H1 (cell line): ENCODE data around the gene PRCD. TPM values are rescaled to one million over a fixed set of nuclear protein-coding genes. Genes with fewer than 3 reads are reported as not detected.

Source experiments
- CTCF ChIA-PET: fragments of 300-600 bp; sonication (Branson Sonifier 250); formaldehyde crosslinking; loops from one replicate; lab custom pipeline; 2021; ENCODE audit not compliant: partially characterized antibody; lab: Charles Lee
- POLR2A ChIA-PET: fragments of 300-600 bp; sonication (Branson Sonifier 250); formaldehyde crosslinking; loops from one replicate; lab custom pipeline; 2021; ENCODE audit warnings: inconsistent platforms; ENCODE audit not compliant: partially characterized antibody; lab: Charles Lee
- DNase-seq, 2 experiments: peaks; one replicate each; pipeline versions ENCODE4 v3.0.0 to v3.0.0-alpha.2; 2010 to 2022; ENCODE audit warnings: low spot score in 2 of 2, low read depth in 1 of 2, mixed read lengths in 1 of 2
- FAIRE-seq: peaks from 2 replicates; lab custom pipeline; 2011; peaks lifted over from hg19 to GRCh38; lab: Jason Lieb, UNC
- H2AFZ ChIP-seq: 2 replicates; pipeline ENCODE4 v1.8.1; 2012; ENCODE audit warnings: low read length, inconsistent platforms
- H2AK5ac ChIP-seq: 2 replicates; pipeline ENCODE4 v1.6.1; 2013; ENCODE audit warnings: low read depth, low read length
- H2BK120ac ChIP-seq: replicated peaks from 2 replicates; pipeline ENCODE3; 2013; ENCODE audit warnings: low read depth, low read length, inconsistent platforms
- H2BK12ac ChIP-seq: 2 replicates; pipeline ENCODE4 v1.6.1; 2013; ENCODE audit warnings: low read depth, low read length
- H2BK15ac ChIP-seq: 2 replicates; pipeline ENCODE4 v1.6.1; 2013; ENCODE audit warnings: low read length
- H2BK20ac ChIP-seq: 2 replicates; pipeline ENCODE4 v1.6.1; 2013; ENCODE audit warnings: low read length
- H2BK5ac ChIP-seq: 2 replicates; pipeline ENCODE4 v1.6.1; 2013; ENCODE audit warnings: low read depth, low read length
- H3K14ac ChIP-seq: 2 replicates; pipeline ENCODE4 v1.6.1; 2013; ENCODE audit warnings: inconsistent platforms; ENCODE audit not compliant: insufficient read length
- H3K18ac ChIP-seq: 2 replicates; pipeline ENCODE4 v1.6.1; 2013; ENCODE audit warnings: low read length; ENCODE audit errors: extremely low read depth
- H3K23ac ChIP-seq: 2 replicates; pipeline ENCODE4 v1.6.1; 2013; ENCODE audit warnings: inconsistent platforms; ENCODE audit not compliant: insufficient read length
- H3K23me2 ChIP-seq: 2 replicates; pipeline ENCODE4 v1.6.1; 2013; ENCODE audit warnings: low read depth, low read length
- H3K27ac ChIP-seq: 2 replicates; pipeline ENCODE4 v1.6.1; 2011; ENCODE audit warnings: low read depth, low read length, inconsistent platforms
- H3K27me3 ChIP-seq, 4 experiments: replicated peaks in 1 of 4; 1 replicate in 1 of 4; 2 replicates in 3 of 4; pipeline versions ENCODE4 v1.6.1 to v1.8.1; 2011 to 2013; ENCODE audit warnings: low read length in 3 of 4, mild to moderate bottlenecking in 3 of 4, inconsistent platforms in 2 of 4, mixed read lengths in 2 of 4, moderate library complexity in 1 of 4; ENCODE audit not compliant: control insufficient read depth in 3 of 4, insufficient read depth in 3 of 4; ENCODE audit errors: extremely low read depth in 1 of 4
- H3K36me3 ChIP-seq, 4 experiments: 2 replicates each; pipeline versions ENCODE4 v1.6.1 to v1.8.1; 2011 to 2013; ENCODE audit warnings: mild to moderate bottlenecking in 4 of 4, low read length in 3 of 4, moderate library complexity in 2 of 4, control low read depth in 1 of 4, inconsistent platforms in 1 of 4; ENCODE audit not compliant: insufficient read depth in 4 of 4, control insufficient read depth in 2 of 4
- H3K4ac ChIP-seq: replicated peaks from 2 replicates; pipeline ENCODE3; 2013; ENCODE audit warnings: low read length, low read depth, mixed read lengths, inconsistent platforms; ENCODE audit not compliant: insufficient read length
- H3K4me1 ChIP-seq, 4 experiments: replicated peaks in 1 of 4; 1 replicate in 1 of 4; 2 replicates in 3 of 4; pipeline versions ENCODE4 v1.6.1 to v1.8.1; 2011 to 2013; ENCODE audit warnings: low read length in 3 of 4, inconsistent platforms in 2 of 4, mixed read lengths in 1 of 4; ENCODE audit not compliant: insufficient read depth in 4 of 4, control insufficient read depth in 3 of 4
- H3K4me2 ChIP-seq, 2 experiments: 2 replicates each; pipeline versions ENCODE4 v1.6.1 to v1.8.1; 2011 to 2013; ENCODE audit warnings: low read depth in 2 of 2, low read length in 2 of 2, control low read depth in 1 of 2, inconsistent platforms in 1 of 2, mild to moderate bottlenecking in 1 of 2; ENCODE audit not compliant: insufficient read depth in 1 of 2
- H3K4me3 ChIP-seq, 4 experiments: fragments of 200-600, 300-600 bp in 1 of 4; sonication (generic), shearing (Covaris generic), sonication (Bioruptor Twin) in 1 of 4; 2 replicates each; pipeline versions ENCODE4 v1.5.1 to v1.8.1; 2011 to 2016; ENCODE audit warnings: low read length in 4 of 4, low read depth in 3 of 4, control low read depth in 2 of 4, inconsistent platforms in 2 of 4, mild to moderate bottlenecking in 2 of 4, mixed read lengths in 1 of 4, moderate library complexity in 1 of 4; ENCODE audit not compliant: insufficient read depth in 2 of 4; ENCODE audit errors: extremely low read depth in 1 of 4
- H3K56ac ChIP-seq: replicated peaks from 2 replicates; pipeline ENCODE3; 2013; ENCODE audit warnings: low read depth, mild to moderate bottlenecking, mixed read lengths, low read length, inconsistent platforms; ENCODE audit not compliant: insufficient read length
- H3K79me1 ChIP-seq: 2 replicates; pipeline ENCODE4 v1.6.1; 2013; ENCODE audit warnings: low read depth, low read length, control low read depth
- H3K79me2 ChIP-seq, 2 experiments: 2 replicates each; pipeline versions ENCODE4 v1.6.1 to v1.8.1; 2012 to 2013; ENCODE audit warnings: low read length in 2 of 2, mild to moderate bottlenecking in 2 of 2, inconsistent platforms in 1 of 2; ENCODE audit not compliant: insufficient read depth in 2 of 2, control insufficient read depth in 1 of 2
- H3K9ac ChIP-seq, 4 experiments: replicated peaks in 1 of 4; 1 replicate in 1 of 4; 2 replicates in 3 of 4; pipeline versions ENCODE4 v1.6.1 to v1.8.1; 2011 to 2013; ENCODE audit warnings: low read depth in 3 of 4, low read length in 3 of 4, control low read depth in 2 of 4, mild to moderate bottlenecking in 2 of 4, moderate library complexity in 2 of 4, inconsistent platforms in 1 of 4; ENCODE audit errors: extremely low read depth in 1 of 4
- H3K9me3 ChIP-seq, 2 experiments: 2 replicates each; pipeline versions ENCODE4 v1.6.1 to v1.8.1; 2012 to 2013; ENCODE audit warnings: mild to moderate bottlenecking in 2 of 2, moderate library complexity in 2 of 2, control low read depth in 1 of 2, inconsistent platforms in 1 of 2, low read depth in 1 of 2, low read length in 1 of 2, mixed read lengths in 1 of 2; ENCODE audit not compliant: insufficient read depth in 2 of 2
- H4K20me1 ChIP-seq, 2 experiments: replicated peaks in 1 of 2; 2 replicates each; pipeline versions ENCODE3 to v1.8.1; 2011 to 2013; ENCODE audit warnings: inconsistent platforms in 2 of 2, low read length in 2 of 2, mild to moderate bottlenecking in 1 of 2; ENCODE audit not compliant: insufficient read depth in 2 of 2, control insufficient read depth in 1 of 2
- H4K5ac ChIP-seq: 2 replicates; pipeline ENCODE4 v1.6.1; 2013; ENCODE audit warnings: low read length, low read depth, mixed read lengths, inconsistent platforms; ENCODE audit not compliant: insufficient read length
- H4K8ac ChIP-seq: 2 replicates; pipeline ENCODE4 v1.8.0; 2013; ENCODE audit warnings: mild to moderate bottlenecking, moderate library complexity, low read length, inconsistent platforms; ENCODE audit not compliant: insufficient read depth; ENCODE audit errors: extremely low read depth
- H4K91ac ChIP-seq: replicated peaks from 2 replicates; pipeline ENCODE3; 2013; ENCODE audit warnings: low read length, mixed read lengths, inconsistent platforms; ENCODE audit not compliant: insufficient read length
- BCL11A ChIP-seq, 2 experiments: IDR thresholded peaks; one replicate each; pipeline ENCODE4 v1.6.1; 2011; ENCODE audit warnings: low read depth in 2 of 2, low read length in 2 of 2, mild to moderate bottlenecking in 2 of 2
- CREB1 ChIP-seq: IDR thresholded peaks from 2 replicates; pipeline ENCODE4 v1.6.1; 2012; ENCODE audit warnings: inconsistent platforms
- POU5F1 ChIP-seq: IDR thresholded peaks from 2 replicates; pipeline ENCODE4 v1.6.1; 2011; ENCODE audit warnings: low read depth, mild to moderate bottlenecking, low read length, moderate library complexity
- RAD21 ChIP-seq, 2 experiments: IDR thresholded peaks in 1 of 2; conservative IDR thresholded peaks in 1 of 2; 2 replicates each; pipeline ENCODE4 v1.6.1; 2011; ENCODE audit warnings: low read depth in 2 of 2, low read length in 2 of 2, improper control_type of control experiment in 1 of 2, inconsistent platforms in 1 of 2, mild to moderate bottlenecking in 1 of 2, moderate library complexity in 1 of 2
- TEAD4 ChIP-seq: IDR thresholded peaks from 2 replicates; pipeline ENCODE4 v1.6.1; 2012; ENCODE audit warnings: low read depth, low read length, inconsistent platforms, mixed read lengths
- WGBS, 2 experiments: shearing (Covaris generic) in 1 of 2; methylation state at CpG; one replicate each; pipeline versions ENCODE4 v1.1.6 to v1.1.7; 2013 to 2015; ENCODE audit warnings: low lambda C conversion rate in 2 of 2, mixed read lengths in 2 of 2, inconsistent platforms in 1 of 2, low coverage in 1 of 2, missing lambda C conversion rate in 1 of 2; ENCODE audit not compliant: insufficient replicate concordance in 2 of 2, insufficient coverage in 1 of 2, insufficient read length in 1 of 2; ENCODE audit errors: extremely low coverage in 1 of 2, missing lambda C conversion rate in 1 of 2; 5-methylcytosine and 5-hydroxymethylcytosine counted together
- polyA plus RNA-seq, 7 experiments: library from polyadenylated mRNA; depleted of rRNA in 3 of 7; stranded (reverse) in 5 of 7; unstranded in 2 of 7; fragments of >200 nt in 5 of 7; fragments of 200-250 nt in 2 of 7; gene quantifications; 1 replicate in 5 of 7; 2 replicates in 1 of 7; 4 replicates in 1 of 7; pipeline versions ENCODE4 v1.2.1 to v1.2.3, GENCODE V29; 2011 to 2013; ENCODE audit warnings: missing spikeins in 2 of 7, mixed read lengths in 2 of 7
- total RNA-seq: library from RNA; stranded (reverse); fragmentation: NEBNext Ultra II Directional; extraction: Animal tissue kit (Norgen Biotek cat#: 25700); gene quantifications from 2 replicates; pipeline ENCODE4 v1.2.1, GENCODE V29; 2021
- TF ChIP-seq, protein P1 (sequence below): IDR thresholded peaks from 2 replicates; pipeline ENCODE4 v1.6.1; 2012; ENCODE audit warnings: inconsistent platforms
- TF ChIP-seq, protein P2 (sequence below), 3 experiments: IDR thresholded peaks; 1 replicate in 2 of 3; 2 replicates in 1 of 3; pipeline versions ENCODE4 v1.5.1 to v1.6.1; 2011; ENCODE audit warnings: low read length in 3 of 3, mild to moderate bottlenecking in 3 of 3, inconsistent platforms in 2 of 3, low read depth in 1 of 3, moderate library complexity in 1 of 3; ENCODE audit not compliant: insufficient read depth in 1 of 3; ENCODE audit errors: control extremely low read depth in 1 of 3

PRCD gene
- total and polyA plus RNA-seq, 2 of the 8 experiments (the other 6 are each of a cell fraction or from before 2014, with no cell fraction given), result 0.77 to 2.1 TPM

DNA sequence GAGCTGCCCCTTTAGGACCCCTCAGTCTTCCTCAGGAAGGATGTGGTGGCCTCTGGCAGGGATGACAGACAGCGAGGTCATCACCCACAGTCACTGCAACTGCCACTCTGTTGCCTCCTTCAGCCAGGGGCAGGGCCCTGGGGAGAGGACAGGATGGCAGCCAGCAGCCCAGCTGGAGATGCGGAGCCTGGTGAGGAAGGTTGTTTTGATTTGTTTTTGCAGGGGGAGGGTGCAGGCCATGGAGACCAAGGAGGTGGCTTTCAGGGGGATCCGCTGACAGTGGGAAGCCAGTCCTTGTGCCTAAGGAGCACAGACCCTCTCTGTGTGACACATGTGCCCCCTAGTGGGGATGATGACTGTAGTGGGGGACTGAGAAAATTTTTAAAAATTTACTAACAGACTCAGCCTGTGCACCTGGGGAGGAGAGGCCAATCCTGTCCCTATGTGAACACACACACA lies 7.4 kb downstream of the PRCD start:
- Histone ChIP-seq H2AFZ (no peak overlapping the region), H4K8ac (no peak overlapping the region; the same call in 1 of the 2 replicates), H2BK12ac (peak overlapping the region; percentile 30; the same call in 1 of the 2 replicates), H3K4me1 (peaks cover 4 to 30% (median 10%) of the 10 kb centered on the region in 4 experiments; a peak in 6 of 7 replicates), H3K9ac (no peak overlapping the region; a peak in 1 of 7 replicates), H2BK15ac (0 out of 2 replicates have a peak overlapping the region, but pooled peaks have one; percentile 54), H3K18ac (no peak overlapping the region), H3K79me2 (no peaks in the 10 kb centered on the region; a peak in 1 of 4 replicates), H3K4ac (no peak overlapping the region), H3K4me2 (no peak overlapping the region), H4K5ac (no peak overlapping the region), H3K27ac (no peak overlapping the region), H2BK5ac (no peak overlapping the region), H2AK5ac (no peak overlapping the region), H3K4me3 (no peak overlapping the region)
- FAIRE-seq (no peak), DNase-seq (no peak)
- ChIA-PET POLR2A (interaction anchor here (1.2 kb wide), 1 partner anchor 22 kb away, joined by 5 read pairs; no protein-coding TSS in a partner anchor), CTCF (interaction anchor here (0.7 to 15.6 kb wide), 30 partner anchors 10 to 228 kb away, joined by 3 to 260 read pairs (median 6); partner anchors contain the start of genes AANAT, CYGB and RHBDF2)
- TF ChIP-seq TEAD4 (no peak), RAD21 (IDR thresholded peaks at IDR 0.05 in 1 of 2, conservative IDR thresholded peaks at IDR 0.05 in 1 of 2; ENCODE audit: low read depth in 2 of 2, low read length in 2 of 2) (peak; percentile 83 to 89), CREB1 (peak; percentile 36; the same call in 1 of the 2 replicates), BCL11A (IDR thresholded peaks at IDR 0.05; ENCODE audit: low read depth in 2 of 2, low read length in 2 of 2) (no peak), POU5F1 (no peak)
- TF ChIP-seq, protein P1, sequence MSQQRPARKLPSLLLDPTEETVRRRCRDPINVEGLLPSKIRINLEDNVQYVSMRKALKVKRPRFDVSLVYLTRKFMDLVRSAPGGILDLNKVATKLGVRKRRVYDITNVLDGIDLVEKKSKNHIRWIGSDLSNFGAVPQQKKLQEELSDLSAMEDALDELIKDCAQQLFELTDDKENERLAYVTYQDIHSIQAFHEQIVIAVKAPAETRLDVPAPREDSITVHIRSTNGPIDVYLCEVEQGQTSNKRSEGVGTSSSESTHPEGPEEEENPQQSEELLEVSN, result no peak
- TF ChIP-seq, protein P2, sequence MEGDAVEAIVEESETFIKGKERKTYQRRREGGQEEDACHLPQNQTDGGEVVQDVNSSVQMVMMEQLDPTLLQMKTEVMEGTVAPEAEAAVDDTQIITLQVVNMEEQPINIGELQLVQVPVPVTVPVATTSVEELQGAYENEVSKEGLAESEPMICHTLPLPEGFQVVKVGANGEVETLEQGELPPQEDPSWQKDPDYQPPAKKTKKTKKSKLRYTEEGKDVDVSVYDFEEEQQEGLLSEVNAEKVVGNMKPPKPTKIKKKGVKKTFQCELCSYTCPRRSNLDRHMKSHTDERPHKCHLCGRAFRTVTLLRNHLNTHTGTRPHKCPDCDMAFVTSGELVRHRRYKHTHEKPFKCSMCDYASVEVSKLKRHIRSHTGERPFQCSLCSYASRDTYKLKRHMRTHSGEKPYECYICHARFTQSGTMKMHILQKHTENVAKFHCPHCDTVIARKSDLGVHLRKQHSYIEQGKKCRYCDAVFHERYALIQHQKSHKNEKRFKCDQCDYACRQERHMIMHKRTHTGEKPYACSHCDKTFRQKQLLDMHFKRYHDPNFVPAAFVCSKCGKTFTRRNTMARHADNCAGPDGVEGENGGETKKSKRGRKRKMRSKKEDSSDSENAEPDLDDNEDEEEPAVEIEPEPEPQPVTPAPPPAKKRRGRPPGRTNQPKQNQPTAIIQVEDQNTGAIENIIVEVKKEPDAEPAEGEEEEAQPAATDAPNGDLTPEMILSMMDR (IDR thresholded peaks at IDR 0.05; ENCODE audit: control extremely low read depth in 1 of 3, insufficient read depth in 1 of 3, low read depth in 1 of 3, low read length in 3 of 3), result peak; percentile 63 to 82 (median 65)
- TF ChIP-seq, all 59 proteins: peak for 3
- H3K14ac ChIP-seq, result no peak overlapping the region
- H3K27me3 ChIP-seq, result no peaks in the 10 kb centered on the region; a peak in 1 of 7 replicates
- H3K79me1 ChIP-seq, result no peaks in the 10 kb centered on the region
- no peak overlapping the region for H2BK20ac ChIP-seq
- H4K91ac ChIP-seq, result peak overlapping the region; percentile 27
- no peaks in the 10 kb centered on the region for H3K9me3 ChIP-seq
- H4K20me1 ChIP-seq, result peaks cover 0 to 7% of the 10 kb centered on the region in 2 experiments
- H3K56ac ChIP-seq, result peak overlapping the region; percentile 99
- H3K23ac ChIP-seq, result no peak overlapping the region
- H3K23me2 ChIP-seq, result peaks cover 6% of the 10 kb centered on the region; the same call in 1 of the 2 replicates
- H2BK120ac ChIP-seq, result no peak overlapping the region
- H3K36me3 ChIP-seq, result no peaks in the 10 kb centered on the region
- 53% methylated on average over 3 of the region's 3 CpGs; no CpG with 5 or more reads in 1 of the 2 experiments for WGBS, 2 experiments
